H1 (cell line): Measurements from ENCODE around the gene PBX3.

Experiments used
- CHD2 ChIP-seq: IDR thresholded peaks from 2 replicates; pipeline ENCODE4 v1.6.1; 2012; ENCODE audit warnings: low read length, improper control_type of control experiment
- CTCF ChIP-seq, 3 experiments: IDR thresholded peaks; 1 replicate in 2 of 3; 2 replicates in 1 of 3; pipeline versions ENCODE4 v1.5.1 to v1.6.1; 2011; ENCODE audit warnings: low read length in 3 of 3, mild to moderate bottlenecking in 3 of 3, inconsistent platforms in 2 of 3, low read depth in 1 of 3, moderate library complexity in 1 of 3; ENCODE audit not compliant: insufficient read depth in 1 of 3; ENCODE audit errors: control extremely low read depth in 1 of 3
- EGR1 ChIP-seq: IDR thresholded peaks from 2 replicates; pipeline ENCODE4 v1.6.1; 2011; ENCODE audit warnings: low read depth, low read length, borderline replicate concordance
- EP300 ChIP-seq, 2 experiments: IDR thresholded peaks; 1 replicate in 1 of 2; 2 replicates in 1 of 2; pipeline ENCODE4 v1.6.1; 2011 to 2012; ENCODE audit warnings: low read depth in 2 of 2, low read length in 2 of 2, mild to moderate bottlenecking in 2 of 2, borderline replicate concordance in 1 of 2, inconsistent platforms in 1 of 2, moderate library complexity in 1 of 2
- JUN ChIP-seq: IDR thresholded peaks from 2 replicates; pipeline ENCODE4 v1.6.1; 2011; ENCODE audit warnings: low read depth, mild to moderate bottlenecking, improper control_type of control experiment, low read length
- KDM4A ChIP-seq: IDR thresholded peaks from one replicate; pipeline ENCODE4 v1.7.1; 2012; ENCODE audit warnings: low read depth, mild to moderate bottlenecking, moderate library complexity, low read length, inconsistent platforms; ENCODE audit not compliant: severe bottlenecking
- POLR2A ChIP-seq, 2 experiments: IDR thresholded peaks; 1 replicate in 1 of 2; 2 replicates in 1 of 2; pipeline ENCODE4 v1.6.1; 2011; ENCODE audit warnings: low read depth in 2 of 2, low read length in 2 of 2, mild to moderate bottlenecking in 2 of 2; ENCODE audit errors: control extremely low read depth in 1 of 2
- SP1 ChIP-seq: IDR thresholded peaks from 2 replicates; pipeline ENCODE4 v1.6.1; 2011; ENCODE audit warnings: low read depth, low read length
- SUZ12 ChIP-seq: fragments of 200-600 bp; sonication (generic); IDR thresholded peaks from 2 replicates; pipeline ENCODE4 v1.6.1; 2012; ENCODE audit warnings: mild to moderate bottlenecking, inconsistent platforms, low read length, moderate library complexity, mixed read lengths
- TCF12 ChIP-seq: IDR thresholded peaks from 2 replicates; pipeline ENCODE4 v1.6.1; 2011; ENCODE audit warnings: low read depth, mild to moderate bottlenecking, low read length
- TEAD4 ChIP-seq: IDR thresholded peaks from 2 replicates; pipeline ENCODE4 v1.6.1; 2012; ENCODE audit warnings: low read depth, low read length, inconsistent platforms, mixed read lengths
- USF2 ChIP-seq: IDR thresholded peaks from 2 replicates; pipeline ENCODE4 v1.6.1; 2011; ENCODE audit warnings: low read length, improper control_type of control experiment
- TF ChIP-seq, protein P1 (sequence below): IDR thresholded peaks from 2 replicates; pipeline ENCODE4 v1.6.1; 2012; ENCODE audit warnings: inconsistent platforms

GRCh38 chr9:126002476-126003350 is 255.5 kb downstream of the PBX3 start:
- no peak for TF ChIP-seq SUZ12
- no peak for TF ChIP-seq CTCF (IDR thresholded peaks at IDR 0.05; ENCODE audit: control extremely low read depth in 1 of 3, insufficient read depth in 1 of 3, low read depth in 1 of 3, low read length in 3 of 3)
- TF ChIP-seq, protein P1, sequence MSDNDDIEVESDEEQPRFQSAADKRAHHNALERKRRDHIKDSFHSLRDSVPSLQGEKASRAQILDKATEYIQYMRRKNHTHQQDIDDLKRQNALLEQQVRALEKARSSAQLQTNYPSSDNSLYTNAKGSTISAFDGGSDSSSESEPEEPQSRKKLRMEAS: no peak
- no peak for TF ChIP-seq USF2
- no peak for TF ChIP-seq TEAD4
- TF ChIP-seq EGR1: no peak
- TF ChIP-seq POLR2A (IDR thresholded peaks at IDR 0.05; ENCODE audit: control extremely low read depth in 1 of 2, low read depth in 2 of 2, low read length in 2 of 2): no peak
- no peak for TF ChIP-seq SP1
- no peak for TF ChIP-seq KDM4A
- no peak for TF ChIP-seq EP300 (IDR thresholded peaks at IDR 0.05; ENCODE audit: borderline replicate concordance in 1 of 2, low read depth in 2 of 2, low read length in 2 of 2)
- TF ChIP-seq CHD2: no peak
- TF ChIP-seq TCF12: no peak
- no peak for TF ChIP-seq JUN
